PFSK-1 (cell line): Measurements from ENCODE around the gene GABPB2.
A peak's percentile ranks its signal among the peaks of the same experiment; 100 is the strongest.

Experiments
- FOXP2 ChIP-seq: optimal IDR thresholded peaks from 2 replicates; pipeline ENCODE3; 2011; ENCODE audit warnings: borderline replicate concordance, control low read depth, inconsistent platforms; ENCODE audit not compliant: insufficient read depth; ENCODE audit errors: extremely low read length, extremely low read depth
- POLR2AphosphoS5 ChIP-seq: IDR thresholded peaks from 2 replicates; pipeline ENCODE4 v1.6.1; 2012; ENCODE audit warnings: low read depth, mild to moderate bottlenecking, control low read depth, low read length, moderate library complexity
- REST ChIP-seq, 2 experiments: IDR thresholded peaks; 2 replicates each; pipeline versions ENCODE4 v1.6.1 to v1.8.0; 2011 to 2012; ENCODE audit warnings: low read depth in 2 of 2, low read length in 2 of 2, control low read depth in 1 of 2, inconsistent platforms in 1 of 2, mild to moderate bottlenecking in 1 of 2, moderate library complexity in 1 of 2; ENCODE audit not compliant: insufficient read depth in 1 of 2
- SIN3A ChIP-seq: IDR thresholded peaks from 2 replicates; pipeline ENCODE4 v1.6.1; 2012; ENCODE audit warnings: mild to moderate bottlenecking, low read length, moderate library complexity, borderline replicate concordance; ENCODE audit not compliant: insufficient read depth
- TAF1 ChIP-seq: IDR thresholded peaks from 2 replicates; pipeline ENCODE4 v1.6.1; 2012; ENCODE audit warnings: low read length, control low read depth, borderline replicate concordance; ENCODE audit not compliant: insufficient read depth

Gene GABPB2

GRCh38 chr1:151050051-151050688 lies 20.4 kb upstream of the GABPB2 start:
- TF ChIP-seq FOXP2 (no peak), POLR2AphosphoS5 (peak; percentile 60), SIN3A (no peak), REST (IDR thresholded peaks at IDR 0.05; ENCODE audit: insufficient read depth in 1 of 2, low read depth in 2 of 2, low read length in 2 of 2) (no peak)

GRCh38 chr1:151051356-151052009 lies 19.1 kb upstream of the GABPB2 start:
- TF ChIP-seq SIN3A = no peak
- no peak for TF ChIP-seq REST (IDR thresholded peaks at IDR 0.05; ENCODE audit: insufficient read depth in 1 of 2, low read depth in 2 of 2, low read length in 2 of 2)
- no peak; the same call in 1 of the 2 replicates for TF ChIP-seq POLR2AphosphoS5
- no peak for TF ChIP-seq TAF1
- TF ChIP-seq FOXP2 = no peak

GRCh38 chr1:151054971-151055547 lies 15.5 kb upstream of the GABPB2 start:
- TF ChIP-seq POLR2AphosphoS5 (no peak), FOXP2 (no peak), SIN3A (no peak), REST (IDR thresholded peaks at IDR 0.05; ENCODE audit: insufficient read depth in 1 of 2, low read depth in 2 of 2, low read length in 2 of 2) (no peak), TAF1 (no peak)

GRCh38 chr1:151055581-151055980 lies 15.0 kb upstream of the GABPB2 start:
- TF ChIP-seq POLR2AphosphoS5 (no peak), FOXP2 (no peak), REST (IDR thresholded peaks at IDR 0.05; ENCODE audit: insufficient read depth in 1 of 2, low read depth in 2 of 2, low read length in 2 of 2) (no peak), TAF1 (no peak), SIN3A (no peak)
